Mesenteric fat pad (tissue), 1 donor: ENCODE data around the gene GABBR2. TPM values are rescaled to one million over a fixed set of nuclear protein-coding genes. Genes with fewer than 3 reads are reported as not detected.
A peak's percentile ranks its signal among the peaks of the same experiment; 100 is the strongest.

Source experiments
- DNase-seq: peaks from one replicate; pipeline ENCODE4 v3.0.0-alpha.2; 2020; ENCODE audit warnings: low spot score
- total RNA-seq: library from RNA; stranded (reverse); fragmentation: NEBNext Ultra II Directional; extraction: Animal tissue kit (Norgen Biotek cat#: 25700); gene quantifications from one replicate; pipeline ENCODE4 v1.2.1, GENCODE V29; 2021
- donor health status: DM: yes; HTN: yes; CAD: no.

Gene GABBR2
- total RNA-seq, 1 donor from 2014 or later: not detected

DNA sequence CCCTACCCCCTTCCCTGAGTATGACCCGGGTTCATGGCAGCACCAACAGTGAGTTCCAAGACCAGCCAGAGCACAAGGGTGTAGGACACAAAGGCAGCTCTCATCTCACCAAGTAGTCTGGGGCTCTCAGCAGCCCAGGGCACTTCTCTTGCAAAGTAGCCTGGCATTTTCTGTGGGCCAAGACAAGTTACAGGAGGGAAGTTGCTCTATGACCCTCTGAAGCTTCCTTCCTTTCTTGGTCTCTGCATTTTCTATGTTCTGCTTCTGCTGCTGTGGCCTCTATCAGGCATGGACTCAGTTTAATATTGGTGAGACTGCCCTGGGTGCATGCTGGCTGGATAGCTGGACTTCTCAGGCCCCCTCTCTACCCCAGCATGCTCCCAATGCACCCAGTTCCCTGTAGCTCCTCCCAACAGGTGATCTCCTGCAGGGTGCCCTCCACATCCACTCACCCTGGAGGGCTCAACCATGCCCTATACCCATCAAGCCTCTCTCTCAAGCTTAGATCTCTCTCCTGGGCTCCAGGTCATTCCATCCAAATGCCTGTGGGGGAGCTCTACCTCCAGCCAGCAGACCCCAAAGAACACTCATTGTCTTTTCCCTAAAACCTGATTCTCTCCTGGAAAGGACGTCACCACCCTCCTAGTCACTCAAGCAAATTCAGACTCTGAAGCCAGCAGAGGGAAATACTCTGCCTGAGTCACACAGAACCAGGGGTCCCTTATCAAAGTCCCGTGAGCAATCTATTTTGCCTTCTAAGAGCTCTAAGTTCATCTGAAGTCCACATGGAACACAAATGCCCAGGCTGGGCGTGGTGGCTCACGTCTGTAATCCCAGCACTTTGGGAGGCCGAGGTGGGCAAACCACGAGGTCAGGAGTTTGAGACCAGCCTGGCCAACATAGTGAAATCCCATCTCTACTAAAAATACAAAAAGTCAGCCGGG lies 467.1 kb downstream of the GABBR2 start:
- peak; percentile 60 for DNase-seq

DNA sequence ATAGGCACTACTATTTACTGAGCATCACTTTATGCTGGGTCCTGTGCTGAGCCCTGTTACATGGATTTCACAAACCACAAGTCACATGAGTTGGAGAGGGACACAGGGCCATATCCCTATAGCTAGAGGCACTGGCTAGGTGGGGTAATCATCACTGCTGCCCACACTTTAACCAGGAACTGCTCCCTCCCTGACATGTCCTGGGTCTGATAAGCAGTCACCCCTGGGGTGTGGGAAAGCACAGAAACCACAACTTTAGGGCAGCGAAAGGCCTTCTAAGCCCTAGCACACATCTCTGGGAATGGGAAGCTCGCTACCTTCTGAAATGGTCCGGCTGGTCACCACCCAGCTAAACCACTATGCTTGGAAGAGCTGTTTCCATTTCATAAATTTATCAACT lies 468.3 kb downstream of the GABBR2 start:
- DNase-seq: peak; percentile 59

Other genes starting within 250 kb of the GABBR2 start
- gene ANKS6, start 87.6 kb upstream of the GABBR2 start, total RNA-seq: 18.1 TPM
- gene GALNT12, start 98.7 kb upstream of the GABBR2 start, total RNA-seq: 1.4 TPM
- gene COL15A1, start 235.0 kb upstream of the GABBR2 start, total RNA-seq: 73.3 TPM